GM18505 (cell line): ENCODE data around the gene NIPSNAP2.

Source experiments
- ATAC-seq: cut with Tn5 transposase; IDR thresholded peaks from one replicate; pipeline ENCODE4 v1.9.1; 2021; ENCODE audit not compliant: unreplicated experiment
- POLR2A ChIP-seq: IDR thresholded peaks from 4 replicates; pipeline ENCODE4 v1.6.1; 2011; ENCODE audit warnings: borderline replicate concordance; ENCODE audit not compliant: insufficient read depth, insufficient read length; ENCODE audit errors: extremely low read depth

NIPSNAP2 gene

GRCh38 chr7:55963584-55964168 is 709 bp upstream of the NIPSNAP2 start:
- TF ChIP-seq POLR2A, result no peak
- no peak for ATAC-seq

GRCh38 chr7:55965100-55965470 is 700 bp downstream of the NIPSNAP2 start:
- no peak for ATAC-seq
- TF ChIP-seq POLR2A, result no peak

- no peak for TF ChIP-seq POLR2A
- no peak for ATAC-seq
Measured at GRCh38 chr7:55965805-55966421, 1.5 kb downstream of the NIPSNAP2 start.

- no peak for ATAC-seq
- TF ChIP-seq POLR2A, result no peak
Measured at GRCh38 chr7:55966851-55967250, 2.5 kb downstream of the NIPSNAP2 start.

- ATAC-seq, result no peak
- TF ChIP-seq POLR2A, result no peak
Measured at GRCh38 chr7:55969391-55969790, 5.0 kb downstream of the NIPSNAP2 start.

- TF ChIP-seq POLR2A, result no peak
- no peak for ATAC-seq
Measured at GRCh38 chr7:55970561-55970960, 6.2 kb downstream of the NIPSNAP2 start.

- no peak for ATAC-seq
- TF ChIP-seq POLR2A, result no peak
Measured at GRCh38 chr7:55970978-55971377, 6.6 kb downstream of the NIPSNAP2 start.

GRCh38 chr7:55973747-55974250 is 9.4 kb downstream of the NIPSNAP2 start:
- no peak for ATAC-seq
- no peak for TF ChIP-seq POLR2A

GRCh38 chr7:55975988-55976633 is 11.7 kb downstream of the NIPSNAP2 start:
- no peak for ATAC-seq
- TF ChIP-seq POLR2A, result no peak

GRCh38 chr7:55977831-55978230 is 13.4 kb downstream of the NIPSNAP2 start:
- TF ChIP-seq POLR2A, result no peak
- no peak for ATAC-seq

GRCh38 chr7:55980266-55980665 is 15.9 kb downstream of the NIPSNAP2 start:
- ATAC-seq, result no peak
- no peak for TF ChIP-seq POLR2A

- ATAC-seq, result no peak
- no peak for TF ChIP-seq POLR2A
Measured at GRCh38 chr7:55983537-55983936, 19.2 kb downstream of the NIPSNAP2 start.

GRCh38 chr7:55992346-55992745 is 28.0 kb downstream of the NIPSNAP2 start:
- no peak for TF ChIP-seq POLR2A
- no peak for ATAC-seq

- TF ChIP-seq POLR2A, result no peak
- no peak for ATAC-seq
Measured at GRCh38 chr7:55996856-55997500, 32.6 kb downstream of the NIPSNAP2 start.

- no peak for TF ChIP-seq POLR2A
Measured at GRCh38 chr7:56003749-56004148, 39.4 kb downstream of the NIPSNAP2 start.

More at GRCh38 chr7:56003749-56004148, 39.4 kb downstream of the NIPSNAP2 start:
- ATAC-seq, result no peak
